NCI-H146 treated with DMSO at 0.1 percent for 48 hours (cell line): ENCODE results near the gene N4BP2L1.

Experiments
- DNase-seq: peaks from one replicate; lab custom pipeline; 2025; ENCODE audit not compliant: unreplicated experiment; lab: John Stamatoyannopoulos, UW

N4BP2L1 gene

DNA sequence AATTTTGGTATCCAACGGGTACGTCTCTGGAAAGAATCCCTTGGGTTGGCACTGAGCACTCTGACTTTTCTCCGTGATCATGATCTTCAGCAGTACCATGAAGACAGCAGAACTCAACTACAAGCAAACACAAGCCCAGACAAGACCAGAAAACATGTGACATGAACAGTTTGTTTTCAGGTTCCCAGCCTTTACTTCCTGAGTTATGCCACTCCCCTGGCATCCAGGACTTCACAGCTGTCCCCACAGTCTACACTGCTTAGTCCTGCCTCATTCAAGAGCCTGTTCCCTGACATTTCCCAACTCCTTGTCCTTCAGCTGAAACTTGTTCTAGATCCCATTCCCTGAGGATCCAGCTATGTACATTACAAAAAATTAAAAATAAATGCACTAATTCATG lies 4.9 kb upstream of the N4BP2L1 start:
- DNase-seq: no peak

DNA sequence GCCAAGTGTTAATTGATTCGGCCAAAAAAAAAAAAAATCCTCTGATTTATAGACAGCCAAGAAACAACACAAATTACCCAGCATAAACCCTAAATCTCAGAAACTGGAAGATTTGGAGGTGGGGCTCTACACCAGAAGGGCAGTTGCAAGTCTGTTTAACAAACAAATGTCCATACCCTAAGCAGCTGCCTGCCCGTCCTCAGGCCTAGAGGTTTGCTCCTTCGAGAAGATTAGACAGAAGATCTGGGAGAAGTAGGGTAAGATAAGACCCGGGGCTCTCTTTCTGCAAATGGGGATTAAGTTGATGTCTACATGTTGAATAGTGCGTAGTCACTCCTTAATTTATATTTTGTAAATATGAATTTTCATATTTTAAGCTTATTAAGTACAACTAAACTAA lies 3.4 kb upstream of the N4BP2L1 start:
- no peak for DNase-seq

DNA sequence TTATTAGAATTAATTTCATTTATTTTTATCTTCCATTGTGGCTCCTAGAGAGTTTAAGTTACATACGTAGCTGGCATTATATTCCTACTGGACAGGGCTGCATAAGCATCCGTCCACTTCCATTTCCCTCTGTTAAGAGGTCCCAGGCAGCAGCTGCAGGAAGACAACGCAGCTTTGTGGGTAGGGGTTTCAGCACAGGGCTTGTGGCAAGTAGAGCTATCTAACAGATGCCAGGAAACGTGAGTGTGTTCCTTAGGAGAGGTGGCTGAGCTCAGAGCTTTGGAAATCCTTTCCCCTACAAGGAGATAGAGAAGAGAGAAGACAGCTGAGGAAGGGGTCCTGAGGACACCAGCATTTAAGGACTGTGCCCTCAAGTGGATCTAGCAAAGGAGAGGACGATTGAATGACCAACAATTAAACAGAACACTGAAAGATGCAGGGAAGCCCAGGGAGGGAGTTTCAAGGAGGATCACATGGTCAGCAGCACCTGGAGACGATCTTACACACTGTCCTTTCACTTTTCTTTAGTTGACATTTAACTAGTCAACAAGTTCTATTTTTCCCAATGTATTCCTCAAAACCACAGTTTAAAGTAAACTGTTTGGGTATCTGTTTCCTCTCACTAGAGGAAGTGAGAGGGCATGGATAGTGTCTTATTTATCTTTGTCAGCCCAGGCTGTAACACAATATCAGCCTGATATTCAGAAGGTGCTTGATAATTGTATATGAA lies 2.3 kb upstream of the N4BP2L1 start:
- no peak for DNase-seq

DNA sequence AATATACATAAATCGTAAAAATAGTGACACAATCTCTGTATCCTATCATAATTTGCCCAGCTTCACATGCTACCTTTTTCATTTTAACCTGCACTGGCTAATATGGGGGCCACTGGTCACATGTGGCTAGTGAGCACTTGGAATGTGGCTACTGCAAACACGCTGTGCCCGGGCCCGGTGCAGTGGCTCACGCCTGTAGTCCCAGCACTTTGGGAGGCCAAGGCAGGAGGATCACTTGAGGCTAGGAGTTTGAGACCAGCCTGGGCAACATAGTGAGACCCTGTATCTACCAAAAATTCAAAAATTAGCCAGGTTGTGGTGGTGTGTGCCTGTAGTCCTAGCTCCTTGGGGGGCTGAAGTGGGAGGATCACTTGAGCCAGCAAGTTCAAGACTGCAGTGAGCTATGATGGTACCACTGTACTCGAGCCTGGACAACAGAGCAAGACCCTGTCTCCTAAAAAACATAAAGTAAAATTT lies 1.5 kb upstream of the N4BP2L1 start:
- DNase-seq: no peak

DNA sequence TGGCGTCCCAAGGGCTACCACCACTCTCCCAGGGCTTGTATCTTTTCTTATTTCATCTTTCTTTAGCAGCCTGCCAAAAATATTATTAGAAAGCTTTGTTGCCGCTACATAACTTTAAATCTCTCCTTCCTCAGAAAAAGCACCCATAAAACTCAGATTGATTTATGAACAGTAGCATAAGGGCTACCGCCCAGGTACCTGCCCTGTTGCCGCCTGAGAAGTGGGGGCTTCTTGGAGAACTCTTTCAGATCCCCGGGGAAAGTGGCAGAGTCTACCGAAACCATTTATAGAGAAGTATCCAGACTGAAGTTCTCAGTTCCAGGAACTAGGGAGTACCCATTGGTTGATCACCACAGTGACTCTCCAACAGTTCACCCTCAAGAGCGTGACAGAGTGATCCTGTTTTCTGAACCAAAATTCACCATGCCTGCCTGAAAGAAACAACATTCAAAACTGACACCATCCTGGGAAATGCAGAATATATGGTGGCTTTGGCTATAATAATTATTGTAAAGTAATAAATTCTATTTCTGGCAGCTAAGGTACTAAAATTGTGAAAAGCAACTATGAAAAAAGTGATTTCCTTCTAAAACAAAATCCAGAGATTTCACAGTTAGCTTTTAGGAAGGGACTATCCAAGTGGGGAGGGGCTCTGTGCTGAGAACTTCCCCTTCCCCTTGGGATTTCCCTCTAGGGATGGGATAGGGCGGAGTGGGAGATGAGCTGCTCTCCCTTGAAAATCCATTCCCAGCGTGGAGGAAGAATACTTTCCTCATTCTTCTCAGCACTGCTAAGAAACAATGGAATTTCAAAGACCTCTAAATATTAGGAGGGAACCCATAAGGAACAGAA lies 877 bp upstream of the N4BP2L1 start:
- no peak for DNase-seq

DNA sequence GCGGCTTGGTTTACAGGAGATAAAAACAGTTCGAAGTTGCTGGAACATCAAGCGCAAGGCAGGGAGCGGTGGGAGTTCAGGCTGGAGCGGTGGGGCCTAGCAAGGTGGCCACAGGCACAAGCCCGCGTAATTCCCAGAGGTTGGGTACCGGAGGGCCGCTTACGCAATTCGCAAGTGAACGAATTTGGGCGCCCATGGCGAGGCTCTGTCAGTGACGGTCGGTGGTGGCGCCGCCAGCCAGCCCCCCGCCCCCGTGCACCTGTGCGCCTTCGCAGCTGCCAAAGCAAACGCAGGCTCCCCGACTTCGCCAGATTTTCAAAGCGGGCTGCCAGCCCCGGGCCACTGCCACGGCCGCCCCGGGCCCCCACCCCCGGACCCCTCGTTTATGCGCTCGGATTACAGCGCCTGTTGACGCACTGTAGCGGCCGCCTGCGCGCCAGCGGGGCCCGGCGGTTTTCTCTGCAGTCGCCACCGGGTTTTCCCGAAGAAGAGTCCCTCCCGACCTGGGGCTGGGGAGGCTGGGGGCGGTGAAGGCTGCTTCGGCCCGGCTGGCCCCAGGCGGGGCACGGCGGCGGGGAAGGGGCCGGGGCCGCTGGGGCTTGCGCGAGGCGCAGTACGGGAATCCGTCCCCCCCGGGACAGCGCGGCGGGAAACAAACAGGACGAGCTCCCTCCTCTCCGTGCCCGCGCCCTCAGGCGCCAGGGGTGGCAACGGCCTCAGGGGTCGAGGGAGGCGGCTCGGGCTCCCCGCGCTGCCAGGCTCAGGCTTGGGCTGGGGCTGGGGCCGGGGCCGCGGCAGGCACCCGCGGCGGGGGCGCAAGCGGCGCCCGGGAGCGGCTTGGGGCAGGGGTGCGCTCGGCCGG lies 709 bp downstream of the N4BP2L1 start:
- no peak for DNase-seq

DNA sequence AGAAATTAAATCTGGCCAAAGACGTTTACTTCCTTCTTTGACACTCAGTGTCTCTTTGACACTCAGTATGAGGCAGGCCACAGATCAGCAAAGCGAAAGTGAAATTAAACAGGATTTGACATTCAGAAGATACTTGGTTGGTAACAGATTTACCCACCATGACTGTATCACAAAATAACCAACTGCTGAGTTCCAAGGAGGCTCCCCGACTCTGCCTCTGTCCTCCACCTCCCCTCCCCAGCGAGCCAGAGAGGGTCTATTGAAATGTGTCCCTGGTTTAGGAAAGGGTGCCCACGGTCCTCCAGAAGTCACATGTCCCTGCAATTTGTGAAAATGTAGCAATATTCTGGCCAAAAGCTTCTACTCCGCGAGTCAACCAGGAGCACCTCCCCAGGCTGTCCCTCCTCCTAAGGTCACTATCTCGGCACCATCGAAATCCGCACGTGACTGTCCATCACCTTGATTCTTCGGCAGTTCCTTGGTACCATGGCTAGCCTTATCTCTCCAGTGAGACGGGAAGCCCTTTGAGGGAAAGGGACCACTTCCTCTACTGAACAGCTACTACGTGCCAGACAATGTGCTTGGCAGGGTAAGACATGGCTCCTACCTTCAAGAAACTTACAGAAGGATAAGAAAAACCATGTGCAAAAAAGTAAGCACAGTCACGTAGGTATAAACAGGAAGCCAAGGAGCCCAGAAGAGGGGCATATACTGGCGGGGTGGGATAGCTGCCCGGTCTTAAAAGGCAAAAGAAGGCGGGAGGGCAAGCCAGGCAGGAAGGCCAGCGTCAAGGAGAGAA lies 1.5 kb downstream of the N4BP2L1 start:
- DNase-seq: no peak

DNA sequence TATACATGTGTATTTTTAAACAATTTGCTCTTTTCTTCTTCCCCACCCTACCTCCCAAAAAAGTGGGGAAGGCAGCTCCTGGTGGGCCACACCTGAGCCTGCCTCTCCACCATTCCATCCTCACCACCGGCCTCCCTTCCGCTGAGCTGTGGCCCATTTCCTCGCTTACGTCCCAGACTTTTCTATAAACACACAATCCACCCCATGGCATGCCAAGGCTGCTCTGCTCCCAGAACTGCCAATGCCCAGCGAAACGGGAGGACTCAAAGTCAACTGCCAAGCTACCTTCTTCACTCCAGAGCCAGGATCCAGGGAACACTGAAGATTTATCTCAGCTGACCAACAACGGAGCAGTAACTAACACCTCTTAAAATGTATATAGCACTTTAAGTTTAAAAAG lies 2.8 kb downstream of the N4BP2L1 start:
- DNase-seq: no peak

DNA sequence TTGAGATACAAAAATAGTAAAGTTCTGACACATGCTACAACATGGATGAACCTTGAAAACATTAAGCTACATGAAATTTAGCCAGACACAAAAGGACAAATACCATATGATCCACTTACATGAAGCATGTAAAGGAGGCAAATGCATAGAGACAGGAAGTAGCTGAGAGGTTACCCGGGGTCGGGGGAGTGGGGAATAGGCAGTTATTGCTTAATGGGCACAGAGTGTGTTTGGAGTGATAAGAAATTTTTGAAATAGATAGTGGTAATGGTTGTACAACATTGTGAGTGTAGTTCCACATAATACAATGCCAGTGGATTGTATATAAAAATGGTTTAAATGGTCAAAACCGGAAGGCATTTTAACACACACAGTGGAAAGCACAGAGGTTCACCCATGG lies 4.3 kb downstream of the N4BP2L1 start:
- DNase-seq: no peak

DNA sequence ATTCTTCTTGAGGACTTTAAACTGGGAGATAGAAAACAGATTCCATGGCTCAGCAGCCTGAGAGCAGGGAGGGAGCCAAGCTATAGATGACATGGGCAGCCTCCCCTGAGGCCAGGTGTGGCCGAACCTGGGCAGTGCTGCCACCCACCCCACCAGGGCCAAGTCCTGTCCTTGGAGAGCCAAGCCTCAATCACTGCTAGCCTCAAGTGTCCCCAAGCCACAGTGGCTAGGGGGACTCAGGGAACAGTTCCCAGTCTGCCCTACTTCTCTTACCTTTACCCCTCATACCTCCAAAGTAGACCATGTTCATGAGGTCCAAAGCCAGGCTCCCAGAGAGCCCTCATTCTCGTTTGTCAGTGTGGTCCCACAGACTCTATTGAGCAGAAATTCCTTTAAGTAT lies 8.1 kb downstream of the N4BP2L1 start:
- no peak for DNase-seq

DNA sequence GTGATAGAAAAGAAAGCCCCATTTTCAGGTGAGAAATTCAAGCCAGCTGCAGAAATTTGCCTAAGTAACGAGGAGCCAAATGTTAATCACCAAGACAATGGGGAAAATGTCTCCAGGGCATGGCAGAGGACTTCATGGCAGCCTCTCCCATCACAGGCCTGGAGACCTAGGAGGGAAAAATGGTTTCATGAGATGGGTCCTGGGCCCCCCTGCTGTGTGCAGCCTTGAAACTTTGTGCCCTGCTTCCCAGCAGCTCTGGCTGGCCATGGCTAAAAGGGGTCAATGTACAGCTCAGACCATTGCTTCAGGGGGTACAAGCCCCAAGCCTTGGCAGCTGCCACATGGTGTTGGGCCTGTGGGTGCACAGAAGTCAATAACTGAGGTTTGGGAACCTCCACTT lies 9.9 kb downstream of the N4BP2L1 start:
- no peak for DNase-seq

DNA sequence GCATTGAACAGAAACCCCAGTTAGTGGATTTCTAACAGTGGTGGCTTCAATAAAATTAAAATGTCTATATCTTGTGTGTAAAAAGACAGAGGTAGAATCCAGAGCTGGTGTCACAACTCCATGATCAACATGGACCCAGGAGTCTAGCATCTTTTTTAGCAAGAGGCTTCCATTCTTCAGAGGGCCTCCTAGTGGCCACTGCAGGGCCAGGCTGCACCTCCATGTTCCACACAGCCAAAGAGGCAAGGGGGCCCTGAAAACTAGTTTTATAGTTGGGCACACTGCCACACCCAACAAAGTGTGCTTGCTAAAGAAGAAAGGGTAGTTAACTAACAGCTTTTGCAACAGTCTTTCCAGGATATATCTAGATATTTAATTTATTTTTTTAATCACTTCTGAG lies 12.9 kb downstream of the N4BP2L1 start:
- DNase-seq: no peak

DNA sequence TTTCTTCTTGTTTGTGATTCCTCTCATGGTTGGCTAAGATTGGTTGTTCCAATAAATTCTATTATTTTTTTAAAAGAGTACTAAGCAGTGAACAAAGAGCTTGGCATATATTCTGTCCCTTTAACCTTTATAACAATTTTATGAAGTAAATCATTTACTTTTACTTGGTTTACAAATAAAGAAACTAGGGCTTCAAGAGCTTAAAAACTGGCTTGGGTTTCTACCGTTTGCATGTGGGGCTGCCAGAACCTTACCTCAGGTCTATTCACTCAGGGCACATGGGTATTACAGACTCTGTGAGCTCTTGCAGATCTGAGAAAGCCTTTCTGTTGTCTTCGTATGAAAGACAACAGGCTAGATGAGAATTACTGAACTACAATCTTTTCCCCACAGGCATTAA lies 13.3 kb downstream of the N4BP2L1 start:
- DNase-seq: no peak

DNA sequence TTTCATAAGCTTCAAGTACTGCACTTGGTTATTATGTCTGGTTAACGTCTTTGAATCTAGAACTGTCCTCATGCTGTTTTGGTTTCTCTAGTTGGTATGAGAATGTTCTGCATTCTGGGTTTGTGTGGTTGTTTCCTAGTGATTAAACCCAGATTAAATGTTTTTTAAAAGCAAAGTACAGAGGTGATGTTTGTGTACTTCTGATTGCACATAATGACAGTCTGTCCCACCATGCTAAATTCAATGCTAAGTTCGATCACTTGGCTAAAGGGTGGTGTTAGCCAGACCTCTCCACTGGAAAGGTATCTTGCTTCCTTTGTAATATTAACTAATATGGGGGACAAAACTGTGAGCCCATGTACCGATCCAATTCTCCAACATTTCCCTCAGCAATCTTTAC lies 14.6 kb downstream of the N4BP2L1 start:
- no peak for DNase-seq

DNA sequence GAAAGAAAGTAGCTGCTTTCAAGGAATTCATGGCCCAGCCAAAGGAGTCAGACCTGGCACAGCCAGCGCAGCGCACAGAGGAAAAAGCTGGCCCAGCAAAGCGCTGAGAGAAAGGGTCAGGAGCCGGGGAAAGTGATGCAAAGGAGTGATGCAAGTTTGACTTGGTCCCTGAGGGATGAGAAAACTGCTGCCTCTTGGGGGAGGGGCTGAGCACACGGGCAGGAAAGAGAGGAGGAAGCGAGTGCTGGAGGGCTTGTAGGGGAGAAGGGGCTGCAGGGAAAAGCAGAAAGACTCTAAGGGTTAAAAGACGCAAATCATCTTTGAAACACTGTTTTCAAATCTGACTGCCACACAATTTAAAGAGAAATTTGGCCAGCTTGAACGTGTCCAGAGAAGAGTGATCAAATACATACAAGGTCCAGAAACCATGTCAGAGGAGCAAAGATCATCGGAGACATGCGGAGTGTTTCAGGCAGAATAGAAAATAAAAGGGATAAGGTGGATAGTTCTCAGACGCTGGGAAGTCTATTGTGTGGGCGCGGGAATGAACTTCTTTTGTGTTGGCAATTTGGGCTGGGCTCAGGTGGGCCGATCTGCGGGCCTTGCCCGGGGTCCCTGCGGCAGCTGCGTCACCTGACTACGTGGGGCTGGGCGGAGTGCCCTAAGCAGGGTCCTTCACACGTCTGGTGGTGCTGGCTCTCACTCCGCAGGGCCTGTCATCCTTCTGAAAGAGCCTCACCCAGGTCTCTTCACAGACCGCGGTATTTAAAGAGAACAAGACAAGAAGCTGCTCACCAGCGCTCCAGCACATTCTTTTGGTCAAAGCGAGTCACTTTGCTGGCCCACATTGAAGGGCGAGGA lies 18.1 kb downstream of the N4BP2L1 start:
- peak; percentile 48 for DNase-seq

DNA sequence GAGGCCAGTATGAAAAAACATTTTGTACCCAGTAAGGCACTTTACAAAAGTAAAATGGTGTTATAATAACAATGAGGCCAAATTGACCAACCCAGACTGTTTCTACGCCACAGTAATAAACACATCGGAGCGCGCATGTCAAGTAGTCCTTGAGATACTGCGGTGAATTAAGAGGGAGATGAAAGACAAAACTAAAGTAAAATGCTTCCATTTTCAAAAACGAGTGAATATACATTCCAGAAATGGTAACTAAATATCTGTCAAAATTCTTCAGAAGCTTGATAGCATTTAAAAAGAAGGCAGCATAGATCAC lies 19.0 kb downstream of the N4BP2L1 start:
- DNase-seq: peak; percentile 50

DNA sequence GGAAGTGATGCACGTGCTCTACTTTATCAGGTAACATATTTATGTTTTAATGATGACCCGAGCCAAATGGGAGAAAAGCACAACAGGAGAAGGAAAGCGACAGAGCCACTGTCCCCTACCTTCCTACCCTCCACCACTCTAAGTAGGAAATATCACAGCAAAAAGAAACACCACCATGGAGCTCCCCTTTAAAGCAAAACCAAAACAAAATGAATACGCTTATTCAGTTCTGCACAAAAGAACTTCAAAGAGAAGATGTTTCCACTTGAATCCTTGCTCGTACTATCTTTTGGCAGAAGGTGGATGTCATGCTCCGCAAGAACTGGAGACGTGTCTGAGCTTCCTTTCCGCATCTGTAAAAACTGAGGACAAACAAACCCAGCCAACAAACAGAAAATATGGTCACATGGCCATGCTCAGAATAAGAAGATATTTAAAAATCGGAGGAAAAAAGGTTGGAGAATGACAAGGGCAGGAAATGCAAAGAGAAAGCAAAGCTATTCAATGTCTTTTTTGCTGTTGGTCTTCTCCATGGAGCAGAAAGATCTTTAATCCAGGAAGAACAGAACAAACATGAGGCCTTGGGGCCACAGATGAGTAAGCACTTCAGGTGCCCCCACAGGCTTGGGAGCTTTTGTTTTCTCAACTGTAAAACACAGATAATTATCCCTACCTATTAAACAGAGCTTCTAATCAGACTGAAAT lies 19.5 kb downstream of the N4BP2L1 start:
- no peak for DNase-seq

DNA sequence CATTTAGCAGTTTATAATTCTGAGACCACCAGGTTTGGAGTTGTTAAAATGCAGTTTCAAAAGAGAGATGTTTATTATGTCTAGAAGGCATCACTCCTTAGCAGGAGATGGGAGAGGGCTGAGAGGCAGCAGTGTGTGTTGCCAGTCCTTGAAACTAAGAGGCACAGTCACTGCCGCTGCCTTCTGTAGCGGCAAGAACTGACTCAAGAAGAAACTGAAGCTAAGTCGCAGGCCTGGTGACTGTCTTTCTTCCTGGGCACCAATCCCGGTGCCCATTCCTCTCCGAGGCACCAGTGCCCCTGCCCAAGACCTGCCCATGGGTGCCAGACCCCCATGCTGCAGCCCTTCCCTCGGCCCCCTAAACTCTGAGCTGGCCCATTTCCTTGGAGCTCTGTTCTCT lies 20.1 kb downstream of the N4BP2L1 start:
- no peak for DNase-seq

DNA sequence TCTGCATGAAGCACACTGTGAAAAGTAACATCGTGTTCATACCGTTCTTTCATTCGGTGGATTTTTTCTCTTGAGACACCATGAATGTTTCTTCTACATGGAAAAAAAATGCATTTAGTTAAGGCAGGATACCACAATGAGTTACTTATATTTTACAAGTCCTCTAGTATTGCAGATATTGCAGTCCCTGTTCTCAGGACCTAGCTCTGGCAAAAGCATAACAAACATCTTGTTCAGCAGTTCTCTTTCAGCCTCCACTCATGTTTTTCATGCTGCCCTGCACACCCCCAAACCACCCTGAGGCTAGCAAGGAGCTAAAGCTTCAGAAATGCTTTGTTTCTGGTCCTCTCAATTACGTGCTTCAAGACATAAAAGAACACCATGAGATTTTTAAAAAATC lies 24.8 kb downstream of the N4BP2L1 start:
- DNase-seq: no peak
